ENCODE measurements around the gene LMO3. TPM values are rescaled to one million over a fixed set of nuclear protein-coding genes. Genes with fewer than 3 reads are reported as not detected.

The LMO3 gene
- total and polyA plus RNA-seq, 2 of the 13 experiments (the other 11 are each of a cell fraction or from before 2014, with no cell fraction given): not detected

GRCh38 chr12:16509411-16509810, 96.6 kb downstream of the LMO3 start:
- BruUV-seq (replicated peaks): no TSS peak
- intact Hi-C loops (cut with micrococcal nuclease; ENCODE audit: unreplicated experiment): no loop called here

More at GRCh38 chr12:16509411-16509810, 96.6 kb downstream of the LMO3 start:
- FAIRE-seq: no peak
- Histone ChIP-seq H3K4me3 (replicated peaks in 1 of 3; ENCODE audit: insufficient read depth in 1 of 3, low read depth in 2 of 3, low read length in 3 of 3) (no peak overlapping the region), H2AFZ (ENCODE audit: low read length) (no peak overlapping the region), H3K79me2 (ENCODE audit: insufficient read depth, low read length) (no peaks in the 10 kb centered on the region), H3K9me3 (ENCODE audit: low read length) (no peaks in the 10 kb centered on the region), H3K4me2 (ENCODE audit: low read depth, low read length) (no peak overlapping the region), H3K4me1 (ENCODE audit: insufficient read depth, low read length) (no peaks in the 10 kb centered on the region), H3K27me3 (ENCODE audit: control insufficient read depth in 1 of 2, insufficient read depth in 2 of 2, low read length in 2 of 2) (no peaks in the 10 kb centered on the region; a peak in 1 of 5 replicates), H4K20me1 (ENCODE audit: insufficient read depth, low read length) (no peaks in the 10 kb centered on the region), H3K27ac (ENCODE audit: extremely low read length, insufficient read depth, low read length) (no peak overlapping the region), H3K9ac (ENCODE audit: insufficient read depth, low read depth, low read length) (no peak overlapping the region), H3K36me3 (replicated peaks in 1 of 2; ENCODE audit: control insufficient read depth in 1 of 2, insufficient read depth in 2 of 2, low read length in 2 of 2) (no peaks in the 10 kb centered on the region)
- POLR2A ChIA-PET: no interaction called here
- no peak for ATAC-seq
- WGBS (ENCODE audit: low lambda C conversion rate): 70% methylated on average over 2 of the region's 2 CpGs
- TF ChIP-seq MTA3 (CRISPR knock-in tag; IDR thresholded peaks at IDR 0.05): no peak
- TF ChIP-seq XBP1 (CRISPR knock-in tag; IDR thresholded peaks at IDR 0.05): no peak
- no peak for TF ChIP-seq RBM39 (IDR thresholded peaks at IDR 0.05; ENCODE audit: low read depth, low read length, poor library complexity, severe bottlenecking)
- TF ChIP-seq ZFAT (CRISPR knock-in tag; conservative IDR thresholded peaks at IDR 0.05): no peak
- TF ChIP-seq ZSCAN29 (CRISPR knock-in tag; conservative IDR thresholded peaks at IDR 0.05): no peak
- TF ChIP-seq, protein P1, sequence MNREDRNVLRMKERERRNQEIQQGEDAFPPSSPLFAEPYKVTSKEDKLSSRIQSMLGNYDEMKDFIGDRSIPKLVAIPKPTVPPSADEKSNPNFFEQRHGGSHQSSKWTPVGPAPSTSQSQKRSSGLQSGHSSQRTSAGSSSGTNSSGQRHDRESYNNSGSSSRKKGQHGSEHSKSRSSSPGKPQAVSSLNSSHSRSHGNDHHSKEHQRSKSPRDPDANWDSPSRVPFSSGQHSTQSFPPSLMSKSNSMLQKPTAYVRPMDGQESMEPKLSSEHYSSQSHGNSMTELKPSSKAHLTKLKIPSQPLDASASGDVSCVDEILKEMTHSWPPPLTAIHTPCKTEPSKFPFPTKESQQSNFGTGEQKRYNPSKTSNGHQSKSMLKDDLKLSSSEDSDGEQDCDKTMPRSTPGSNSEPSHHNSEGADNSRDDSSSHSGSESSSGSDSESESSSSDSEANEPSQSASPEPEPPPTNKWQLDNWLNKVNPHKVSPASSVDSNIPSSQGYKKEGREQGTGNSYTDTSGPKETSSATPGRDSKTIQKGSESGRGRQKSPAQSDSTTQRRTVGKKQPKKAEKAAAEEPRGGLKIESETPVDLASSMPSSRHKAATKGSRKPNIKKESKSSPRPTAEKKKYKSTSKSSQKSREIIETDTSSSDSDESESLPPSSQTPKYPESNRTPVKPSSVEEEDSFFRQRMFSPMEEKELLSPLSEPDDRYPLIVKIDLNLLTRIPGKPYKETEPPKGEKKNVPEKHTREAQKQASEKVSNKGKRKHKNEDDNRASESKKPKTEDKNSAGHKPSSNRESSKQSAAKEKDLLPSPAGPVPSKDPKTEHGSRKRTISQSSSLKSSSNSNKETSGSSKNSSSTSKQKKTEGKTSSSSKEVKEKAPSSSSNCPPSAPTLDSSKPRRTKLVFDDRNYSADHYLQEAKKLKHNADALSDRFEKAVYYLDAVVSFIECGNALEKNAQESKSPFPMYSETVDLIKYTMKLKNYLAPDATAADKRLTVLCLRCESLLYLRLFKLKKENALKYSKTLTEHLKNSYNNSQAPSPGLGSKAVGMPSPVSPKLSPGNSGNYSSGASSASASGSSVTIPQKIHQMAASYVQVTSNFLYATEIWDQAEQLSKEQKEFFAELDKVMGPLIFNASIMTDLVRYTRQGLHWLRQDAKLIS (CRISPR knock-in tag; IDR thresholded peaks at IDR 0.05): no peak
- no peak for TF ChIP-seq RCOR2 (CRISPR knock-in tag; IDR thresholded peaks at IDR 0.05)
- TF ChIP-seq ASH2L (IDR thresholded peaks at IDR 0.05; ENCODE audit: insufficient read length, low read depth, low read length): no peak
- TF ChIP-seq ZNF333 (CRISPR knock-in tag; IDR thresholded peaks at IDR 0.05; ENCODE audit: borderline replicate concordance): no peak
- TF ChIP-seq MTF2 (CRISPR knock-in tag; IDR thresholded peaks at IDR 0.05; ENCODE audit: borderline replicate concordance): no peak
- no peak for TF ChIP-seq PHF5A (CRISPR knock-in tag; IDR thresholded peaks at IDR 0.05; ENCODE audit: low read depth, unreplicated experiment)
- no peak for TF ChIP-seq BATF2 (CRISPR knock-in tag; IDR thresholded peaks at IDR 0.05)
- no peak for TF ChIP-seq IRX3 (CRISPR knock-in tag; IDR thresholded peaks at IDR 0.05; ENCODE audit: borderline replicate concordance, low read depth)
- in situ Hi-C loops (cut with HindIII; ENCODE audit: extremely low pct_ligation_motif_present, low pct_unique_long_range_greater_than_20kb): no loop called here
- CTCF ChIA-PET (ENCODE audit: low intra/inter-chr PET ratio, low total read pairs): no interaction called here
- DNase-seq (ENCODE audit: low spot score): no peak

Data from HepG2 (cell line).